SK-N-SH treated with all-trans-retinoic acid at 6 μM for 48 hours (cell line): ENCODE data around the gene SCAPER.

Source experiments
- ATAC-seq: fragments of 200-7000 bp; cut with Tn5 transposase; 3 replicates; pipeline ENCODE4 v1.9.1; 2020; ENCODE audit warnings: mild to moderate bottlenecking, moderate library complexity
- ARNTL ChIP-seq: fragments of 450-650 bp; formaldehyde crosslinking; IDR thresholded peaks from 2 replicates; pipeline ENCODE4 v1.5.0; 2020; ENCODE audit warnings: low read depth, mild to moderate bottlenecking, moderate library complexity, borderline replicate concordance
- BACH2 ChIP-seq: fragments of 250-450 bp; sonication (Bioruptor Pico); IDR thresholded peaks from 2 replicates; pipeline ENCODE4 v1.9.0; 2021; ENCODE audit warnings: mild to moderate bottlenecking, borderline replicate concordance
- CREB5 ChIP-seq: fragments of 250-450 bp; sonication (Bioruptor Pico); IDR thresholded peaks from 2 replicates; pipeline ENCODE4 v1.5.1; 2020; ENCODE audit warnings: low read depth, mild to moderate bottlenecking, moderate library complexity
- CSDC2 ChIP-seq: fragments of 250-450 bp; sonication (Bioruptor Pico); IDR thresholded peaks from 2 replicates; pipeline ENCODE4 v1.5.0; 2020; ENCODE audit warnings: mild to moderate bottlenecking, moderate library complexity
- CSRNP3 ChIP-seq: fragments of 250-450 bp; sonication (Bioruptor Pico); IDR thresholded peaks from 2 replicates; pipeline ENCODE4 v1.5.1; 2021; ENCODE audit warnings: mild to moderate bottlenecking, moderate library complexity
- ESRRG ChIP-seq: fragments of 250-450 bp; sonication (Bioruptor Pico); IDR thresholded peaks from 2 replicates; pipeline ENCODE4 v1.6.1; 2021; ENCODE audit warnings: mild to moderate bottlenecking
- GLIS3 ChIP-seq: fragments of 250-450 bp; sonication (Bioruptor Pico); IDR thresholded peaks from 2 replicates; pipeline ENCODE4 v1.5.0; 2020; ENCODE audit warnings: mild to moderate bottlenecking, moderate library complexity
- OSR1 ChIP-seq: fragments of 250-450 bp; sonication (Bioruptor Pico); IDR thresholded peaks from 2 replicates; pipeline ENCODE4 v1.8.0; 2022; ENCODE audit warnings: moderate library complexity, mild to moderate bottlenecking, inconsistent platforms
- PATZ1 ChIP-seq: fragments of 250-450 bp; sonication (Bioruptor Pico); IDR thresholded peaks from 2 replicates; pipeline ENCODE4 v1.8.0; 2020; ENCODE audit warnings: mild to moderate bottlenecking, moderate library complexity, borderline replicate concordance
- POU6F1 ChIP-seq: fragments of 250-450 bp; sonication (Bioruptor Pico); IDR thresholded peaks from 2 replicates; pipeline ENCODE4 v1.8.0; 2021; ENCODE audit warnings: low read depth, mild to moderate bottlenecking, moderate library complexity, borderline replicate concordance
- PPARA ChIP-seq: fragments of 250-450 bp; sonication (Bioruptor Pico); IDR thresholded peaks from 2 replicates; pipeline ENCODE4 v1.5.0; 2020; ENCODE audit warnings: mild to moderate bottlenecking, borderline replicate concordance
- RARB ChIP-seq: fragments of 250-450 bp; sonication (Bioruptor Pico); IDR thresholded peaks from 2 replicates; pipeline ENCODE4 v1.8.0; 2021; ENCODE audit warnings: mild to moderate bottlenecking, moderate library complexity
- SNAI2 ChIP-seq: fragments of 250-450 bp; sonication (Bioruptor Pico); IDR thresholded peaks from 2 replicates; pipeline ENCODE4 v1.5.0; 2020; ENCODE audit warnings: mild to moderate bottlenecking, moderate library complexity
- TCF4 ChIP-seq: fragments of 250-450 bp; sonication (Bioruptor Pico); IDR thresholded peaks from 2 replicates; pipeline ENCODE4 v1.8.0; 2021; ENCODE audit warnings: mild to moderate bottlenecking, moderate library complexity, borderline replicate concordance
- TOX ChIP-seq: fragments of 250-450 bp; sonication (Bioruptor Pico); IDR thresholded peaks from 2 replicates; pipeline ENCODE4 v1.8.0; 2021; ENCODE audit warnings: mild to moderate bottlenecking, moderate library complexity, borderline replicate concordance
- TSHZ2 ChIP-seq: fragments of 250-450 bp; sonication (Bioruptor Pico); IDR thresholded peaks from 2 replicates; pipeline ENCODE4 v1.5.0; 2020; ENCODE audit warnings: mild to moderate bottlenecking, moderate library complexity
- ZC3H10 ChIP-seq: fragments of 250-450 bp; sonication (Bioruptor Pico); IDR thresholded peaks from 2 replicates; pipeline ENCODE4 v1.5.1; 2021; ENCODE audit warnings: mild to moderate bottlenecking, moderate library complexity
- ZFP3 ChIP-seq: fragments of 250-450 bp; sonication (Bioruptor Pico); IDR thresholded peaks from 2 replicates; pipeline ENCODE4 v1.5.0; 2020; ENCODE audit warnings: mild to moderate bottlenecking, moderate library complexity
- ZFP30 ChIP-seq: fragments of 450-650 bp; formaldehyde crosslinking; IDR thresholded peaks from 2 replicates; pipeline ENCODE4 v1.5.0; 2022; ENCODE audit warnings: mild to moderate bottlenecking, moderate library complexity
- ZNF565 ChIP-seq: fragments of 450-650 bp; formaldehyde crosslinking; conservative IDR thresholded peaks from 2 replicates; pipeline ENCODE4 v1.5.0; 2020; ENCODE audit warnings: low read depth, mild to moderate bottlenecking, moderate library complexity
- ZNF70 ChIP-seq: fragments of 450-650 bp; formaldehyde crosslinking; IDR thresholded peaks from 2 replicates; pipeline ENCODE4 v1.5.0; 2020; ENCODE audit warnings: mild to moderate bottlenecking, moderate library complexity
- ZNF8 ChIP-seq: fragments of 450-650 bp; formaldehyde crosslinking; IDR thresholded peaks from 2 replicates; pipeline ENCODE4 v1.5.0; 2020; ENCODE audit warnings: mild to moderate bottlenecking, moderate library complexity

The SCAPER gene

GRCh38 chr15:76642671-76643070 lies 262.5 kb downstream of the SCAPER start (continued):
- TF ChIP-seq TCF4: no peak
- TF ChIP-seq OSR1: no peak
- TF ChIP-seq RARB: no peak
- TF ChIP-seq, all 23 proteins: peak for 0

- no peak for ATAC-seq
- TF ChIP-seq ESRRG (no peak), CSDC2 (CRISPR knock-in tag) (no peak), RARB (no peak), TOX (CRISPR knock-in tag) (no peak), ZNF565 (CRISPR knock-in tag) (no peak), PPARA (CRISPR knock-in tag) (no peak), ZNF70 (CRISPR knock-in tag) (no peak), CREB5 (no peak), TSHZ2 (CRISPR knock-in tag) (no peak), ZNF8 (no peak), CSRNP3 (CRISPR knock-in tag) (no peak), BACH2 (no peak), ZFP3 (CRISPR knock-in tag) (no peak), OSR1 (no peak), GLIS3 (CRISPR knock-in tag) (no peak), SNAI2 (CRISPR knock-in tag) (no peak), POU6F1 (CRISPR knock-in tag) (no peak), PATZ1 (CRISPR knock-in tag) (no peak), ARNTL (no peak), ZFP30 (CRISPR knock-in tag) (no peak)
- TF ChIP-seq, all 23 proteins: peak for 0
Observed at GRCh38 chr15:76637166-76637565, 268.0 kb downstream of the SCAPER start.

- no peak for ATAC-seq
- no peak for TF ChIP-seq ZC3H10 (CRISPR knock-in tag)
- TF ChIP-seq PATZ1 (CRISPR knock-in tag): no peak
- no peak for TF ChIP-seq CREB5
- no peak for TF ChIP-seq ZNF8
- no peak for TF ChIP-seq ZNF565 (CRISPR knock-in tag)
- no peak for TF ChIP-seq POU6F1 (CRISPR knock-in tag)
- TF ChIP-seq TCF4: no peak
- TF ChIP-seq SNAI2 (CRISPR knock-in tag): no peak
- no peak for TF ChIP-seq CSRNP3 (CRISPR knock-in tag)
Observed at GRCh38 chr15:76636059-76636458, 269.1 kb downstream of the SCAPER start.
